GM18505 (cell line): Measurements from ENCODE around the gene CLEC10A.
"Not testable (repeated sequence)": the region's sequence is repeated elsewhere in the genome, so short reads cannot be mapped to it uniquely, and the experiment has no call there.

Experiments
- ATAC-seq: cut with Tn5 transposase; IDR thresholded peaks from one replicate; pipeline ENCODE4 v1.9.1; 2021; ENCODE audit not compliant: unreplicated experiment
- POLR2A ChIP-seq: IDR thresholded peaks from 4 replicates; pipeline ENCODE4 v1.6.1; 2011; ENCODE audit warnings: borderline replicate concordance; ENCODE audit not compliant: insufficient read depth, insufficient read length; ENCODE audit errors: extremely low read depth

CLEC10A gene

GRCh38 chr17:7072406-7072805, 7.6 kb downstream of the CLEC10A start:
- ATAC-seq = no peak
- no peak for TF ChIP-seq POLR2A

GRCh38 chr17:7070712-7071111, 9.3 kb downstream of the CLEC10A start:
- no peak for ATAC-seq
- TF ChIP-seq POLR2A = no peak

- no peak for TF ChIP-seq POLR2A
These were observed 11.8 kb downstream of the CLEC10A start for GRCh38 chr17:7068268-7068667.

GRCh38 chr17:7067198-7067597, 12.9 kb downstream of the CLEC10A start:
- TF ChIP-seq POLR2A = no peak

More at GRCh38 chr17:7068268-7068667, 11.8 kb downstream of the CLEC10A start:
- no peak for ATAC-seq

GRCh38 chr17:7064261-7064660, 15.8 kb downstream of the CLEC10A start:
- ATAC-seq = no peak

More at GRCh38 chr17:7067198-7067597, 12.9 kb downstream of the CLEC10A start:
- ATAC-seq = no peak

GRCh38 chr17:7063518-7064094, 16.4 kb downstream of the CLEC10A start:
- no peak for TF ChIP-seq POLR2A
- ATAC-seq = no peak

More at GRCh38 chr17:7064261-7064660, 15.8 kb downstream of the CLEC10A start:
- TF ChIP-seq POLR2A = no peak

GRCh38 chr17:7060165-7060891, 19.7 kb downstream of the CLEC10A start:
- no peak for TF ChIP-seq POLR2A
- no peak for ATAC-seq

- TF ChIP-seq POLR2A = no peak
- ATAC-seq = no peak
These were observed 21.1 kb downstream of the CLEC10A start for GRCh38 chr17:7058831-7059447.

- no peak for ATAC-seq
- no peak for TF ChIP-seq POLR2A
These were observed 23.7 kb downstream of the CLEC10A start for GRCh38 chr17:7056386-7056785.

- not testable (repeated sequence) for ATAC-seq
These were observed 29.5 kb downstream of the CLEC10A start for GRCh38 chr17:7050583-7050982.

- TF ChIP-seq POLR2A = no peak
- ATAC-seq = no peak
These were observed 31.1 kb downstream of the CLEC10A start for GRCh38 chr17:7048968-7049367.

- no peak for TF ChIP-seq POLR2A
- ATAC-seq = no peak
These were observed 32.5 kb downstream of the CLEC10A start for GRCh38 chr17:7047566-7047965.

GRCh38 chr17:7046725-7047397, 33.2 kb downstream of the CLEC10A start:
- not testable (repeated sequence) for ATAC-seq

- ATAC-seq = no peak
- TF ChIP-seq POLR2A = no peak
These were observed 33.8 kb downstream of the CLEC10A start for GRCh38 chr17:7046127-7046724.
